ENCODE results near the gene RANGAP1. TPM values are rescaled to one million over a fixed set of nuclear protein-coding genes. Genes with fewer than 3 reads are reported as not detected.

Gene RANGAP1
- total and polyA plus RNA-seq, 2 donors (not counting 1 experiment from before 2014, with no cell fraction given), result 42.0 to 48.8 TPM

- H3K27me3 Mint-ChIP-seq, result no peaks in the 10 kb centered on the region
Measured at GRCh38 chr22:41311487-41311886, 25.5 kb upstream of the RANGAP1 start.

DNA sequence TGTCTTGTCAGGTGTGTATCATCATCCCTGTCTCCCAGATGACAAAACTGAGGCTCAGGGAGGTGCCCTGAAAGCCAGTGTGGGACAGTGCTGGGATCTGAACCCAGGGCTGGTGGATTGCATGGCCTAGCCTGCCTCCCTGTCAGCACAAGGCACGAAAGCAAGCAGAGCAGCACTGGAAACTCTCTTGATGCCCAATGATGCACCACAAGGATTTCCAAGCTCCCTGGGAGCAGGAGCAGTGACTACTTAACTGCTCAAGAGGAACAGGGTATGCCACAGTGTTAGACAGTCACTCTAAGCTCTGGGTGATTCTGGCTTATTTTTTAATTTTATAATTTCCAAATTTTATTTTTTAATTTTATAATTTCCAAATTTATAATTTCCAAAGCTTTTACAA lies 24.3 kb upstream of the RANGAP1 start:
- Histone ChIP-seq H3K4me1 (ENCODE audit: control insufficient read depth in 2 of 2, insufficient read depth in 2 of 2, low read length in 2 of 2) (no peaks in the 10 kb centered on the region), H3K27ac (ENCODE audit: low read length in 2 of 2) (no peak overlapping the region), H3K27me3 (replicated peaks in 1 of 4; ENCODE audit: control extremely low read depth in 1 of 4, control insufficient read depth in 3 of 4, insufficient read depth in 4 of 4, low read length in 3 of 4) (no peaks in the 10 kb centered on the region), H3K9me3 (ENCODE audit: control extremely low read depth in 1 of 3, control insufficient read depth in 2 of 3, insufficient read depth in 1 of 3, low read length in 2 of 3) (no peaks in the 10 kb centered on the region), H3K79me2 (ENCODE audit: control insufficient read depth, insufficient read depth, low read length) (peaks cover 87% of the 10 kb centered on the region), H2AFZ (ENCODE audit: insufficient read depth, low read depth, low read length, poor library complexity, severe bottlenecking) (no peak overlapping the region), H3K4me2 (replicated peaks; ENCODE audit: low read depth, low read length, poor library complexity, severe bottlenecking) (no peak overlapping the region), H4K20me1 (ENCODE audit: control insufficient read depth, insufficient read depth, low read length, poor library complexity, severe bottlenecking) (peaks cover 62% of the 10 kb centered on the region), H3K9ac (ENCODE audit: low read length) (no peak overlapping the region), H3K36me3 (replicated peaks in 1 of 2; ENCODE audit: control extremely low read depth in 1 of 2, control insufficient read depth in 1 of 2, extremely low read depth in 1 of 2, insufficient read depth in 2 of 2, low read length in 1 of 2) (peaks cover 3 to 17% of the 10 kb centered on the region in 2 experiments), H3K4me3 (ENCODE audit: control extremely low read depth in 1 of 5, extremely low read depth in 1 of 5, insufficient read depth in 1 of 5, low read depth in 2 of 5, low read length in 4 of 5) (no peak overlapping the region)
- Mint-ChIP-seq H3K4me3 (no peak overlapping the region), H3K27me3 (no peaks in the 10 kb centered on the region), H3K9me3 (ENCODE audit: insufficient read depth) (no peaks in the 10 kb centered on the region), H3K4me1 (peaks cover 23% of the 10 kb centered on the region), H3K27ac (no peak overlapping the region)
- ChIA-PET POLR2A (no interaction called here), CTCF (interaction anchor here (1.3 kb wide), 1 partner anchor 9 kb away, joined by 3 read pairs; the partner anchor contains the start of gene ZC3H7B)
- TF ChIP-seq, protein P1, sequence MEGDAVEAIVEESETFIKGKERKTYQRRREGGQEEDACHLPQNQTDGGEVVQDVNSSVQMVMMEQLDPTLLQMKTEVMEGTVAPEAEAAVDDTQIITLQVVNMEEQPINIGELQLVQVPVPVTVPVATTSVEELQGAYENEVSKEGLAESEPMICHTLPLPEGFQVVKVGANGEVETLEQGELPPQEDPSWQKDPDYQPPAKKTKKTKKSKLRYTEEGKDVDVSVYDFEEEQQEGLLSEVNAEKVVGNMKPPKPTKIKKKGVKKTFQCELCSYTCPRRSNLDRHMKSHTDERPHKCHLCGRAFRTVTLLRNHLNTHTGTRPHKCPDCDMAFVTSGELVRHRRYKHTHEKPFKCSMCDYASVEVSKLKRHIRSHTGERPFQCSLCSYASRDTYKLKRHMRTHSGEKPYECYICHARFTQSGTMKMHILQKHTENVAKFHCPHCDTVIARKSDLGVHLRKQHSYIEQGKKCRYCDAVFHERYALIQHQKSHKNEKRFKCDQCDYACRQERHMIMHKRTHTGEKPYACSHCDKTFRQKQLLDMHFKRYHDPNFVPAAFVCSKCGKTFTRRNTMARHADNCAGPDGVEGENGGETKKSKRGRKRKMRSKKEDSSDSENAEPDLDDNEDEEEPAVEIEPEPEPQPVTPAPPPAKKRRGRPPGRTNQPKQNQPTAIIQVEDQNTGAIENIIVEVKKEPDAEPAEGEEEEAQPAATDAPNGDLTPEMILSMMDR (IDR thresholded peaks at IDR 0.05), result no peak
- no peak for TF ChIP-seq EZH2 (IDR thresholded peaks at IDR 0.05; ENCODE audit: borderline replicate concordance, insufficient read depth, low read depth, low read length, poor library complexity, severe bottlenecking)
- 91% methylated on average over 1 of the region's 1 CpG for WGBS (ENCODE audit: insufficient coverage)
- intact Hi-C loops (cut with micrococcal nuclease), result no loop called here
- DNase-seq (no peak), ATAC-seq (ENCODE audit: low read depth) (no peak)

More at GRCh38 chr22:41311487-41311886, 25.5 kb upstream of the RANGAP1 start:
- Mint-ChIP-seq H3K4me3 (no peak overlapping the region), H3K27ac (no peak overlapping the region), H3K4me1 (peaks cover 17% of the 10 kb centered on the region), H3K9me3 (ENCODE audit: insufficient read depth) (no peaks in the 10 kb centered on the region)
- WGBS (ENCODE audit: insufficient coverage), result 100% methylated on average over 2 of the region's 5 CpGs
- CTCF ChIA-PET, result interaction anchor here (0.6 kb wide), 1 partner anchor 14 kb away, joined by 3 read pairs; no protein-coding TSS in a partner anchor
- Histone ChIP-seq H3K27ac (ENCODE audit: low read length in 2 of 2) (no peak overlapping the region), H3K4me3 (ENCODE audit: control extremely low read depth in 1 of 5, extremely low read depth in 1 of 5, insufficient read depth in 1 of 5, low read depth in 2 of 5, low read length in 4 of 5) (no peak overlapping the region), H4K20me1 (ENCODE audit: control insufficient read depth, insufficient read depth, low read length, poor library complexity, severe bottlenecking) (peaks cover 55% of the 10 kb centered on the region), H3K79me2 (ENCODE audit: control insufficient read depth, insufficient read depth, low read length) (peaks cover 81% of the 10 kb centered on the region), H3K27me3 (replicated peaks in 1 of 4; ENCODE audit: control extremely low read depth in 1 of 4, control insufficient read depth in 3 of 4, insufficient read depth in 4 of 4, low read length in 3 of 4) (no peaks in the 10 kb centered on the region), H3K4me2 (replicated peaks; ENCODE audit: low read depth, low read length, poor library complexity, severe bottlenecking) (no peak overlapping the region), H3K9ac (ENCODE audit: low read length) (no peak overlapping the region), H2AFZ (ENCODE audit: insufficient read depth, low read depth, low read length, poor library complexity, severe bottlenecking) (no peak overlapping the region), H3K9me3 (ENCODE audit: control extremely low read depth in 1 of 3, control insufficient read depth in 2 of 3, insufficient read depth in 1 of 3, low read length in 2 of 3) (no peaks in the 10 kb centered on the region), H3K36me3 (replicated peaks in 1 of 2; ENCODE audit: control extremely low read depth in 1 of 2, control insufficient read depth in 1 of 2, extremely low read depth in 1 of 2, insufficient read depth in 2 of 2, low read length in 1 of 2) (peaks cover 3 to 23% of the 10 kb centered on the region in 2 experiments), H3K4me1 (ENCODE audit: control insufficient read depth in 2 of 2, insufficient read depth in 2 of 2, low read length in 2 of 2) (no peaks in the 10 kb centered on the region)
- intact Hi-C loops (cut with micrococcal nuclease), result no loop called here
- ATAC-seq (ENCODE audit: low read depth), result no peak
- POLR2A ChIA-PET, result no interaction called here
- DNase-seq, result no peak
- TF ChIP-seq EZH2 (IDR thresholded peaks at IDR 0.05; ENCODE audit: borderline replicate concordance, insufficient read depth, low read depth, low read length, poor library complexity, severe bottlenecking), result no peak
- TF ChIP-seq, protein P1 (IDR thresholded peaks at IDR 0.05), result no peak

Measured in B cell (primary cell).